Stimulated activated CD4-positive, alpha-beta T cell treated with anti-CD3 and anti-CD28 coated beads, Interleukin-1b, Interleukin-23, amount 100 ng/mL, for 48 hours (primary cell): ENCODE data around the gene RBFOX2.

Experiments used
- DNase-seq: peaks from one replicate; pipeline ENCODE4 v3.0.0-alpha.2; 2020

RBFOX2 gene

DNA sequence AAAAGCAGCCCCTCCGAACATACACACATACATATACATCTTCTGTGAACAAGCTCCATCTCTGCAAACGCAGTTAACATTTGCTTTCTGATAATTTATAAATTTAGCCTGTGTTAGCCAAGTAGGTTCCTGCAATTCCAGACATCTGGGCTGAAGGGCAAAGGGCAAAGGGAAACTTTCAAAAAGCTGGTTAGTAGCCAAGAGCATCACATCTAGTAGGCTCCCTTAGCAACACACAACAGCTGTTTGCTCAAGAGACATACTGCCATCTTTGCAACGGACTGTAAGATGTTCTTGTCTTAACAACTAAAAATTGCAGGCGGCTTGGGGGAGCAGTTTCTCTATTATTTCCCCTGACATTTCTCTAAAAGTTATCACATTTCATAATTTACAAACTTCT is 134.9 kb downstream of the RBFOX2 start:
- no peak for DNase-seq

DNA sequence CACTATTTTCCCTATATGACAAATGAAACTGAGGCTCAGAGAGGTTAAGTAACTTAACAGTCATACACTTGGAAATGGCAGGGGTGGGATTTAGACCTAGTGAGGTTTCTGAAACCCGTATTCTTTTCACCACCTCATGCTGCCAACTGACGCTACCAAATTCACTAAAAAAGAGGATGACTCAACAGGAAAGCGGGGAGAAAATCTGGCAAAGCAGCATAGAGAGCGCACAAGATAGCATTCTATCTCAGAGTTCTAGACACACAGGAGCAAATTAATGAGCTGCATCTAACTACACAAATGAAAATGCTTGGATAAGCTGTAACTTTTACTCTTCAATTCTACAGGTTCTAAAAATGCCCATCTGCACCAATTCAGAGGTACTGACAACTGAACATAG is 136.4 kb downstream of the RBFOX2 start:
- DNase-seq, result no peak

DNA sequence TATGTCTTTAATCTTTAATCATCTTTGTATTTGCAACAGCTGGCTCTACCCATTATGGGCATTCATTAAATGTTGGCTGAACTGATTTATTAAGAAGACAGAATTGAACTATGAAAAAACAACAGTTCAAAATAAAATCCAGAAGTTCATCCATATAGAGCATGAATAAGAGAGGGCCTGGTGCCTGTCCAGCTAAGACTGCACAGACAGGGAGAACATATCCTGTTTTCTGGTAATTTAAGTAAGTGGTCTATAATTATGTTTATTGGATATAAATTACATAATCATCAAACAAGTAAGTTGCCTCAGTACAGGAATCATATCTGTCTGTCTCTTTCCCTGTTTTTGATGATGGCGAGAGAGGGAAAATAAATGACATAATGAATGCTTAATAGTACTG is 137.2 kb downstream of the RBFOX2 start:
- DNase-seq, result no peak

DNA sequence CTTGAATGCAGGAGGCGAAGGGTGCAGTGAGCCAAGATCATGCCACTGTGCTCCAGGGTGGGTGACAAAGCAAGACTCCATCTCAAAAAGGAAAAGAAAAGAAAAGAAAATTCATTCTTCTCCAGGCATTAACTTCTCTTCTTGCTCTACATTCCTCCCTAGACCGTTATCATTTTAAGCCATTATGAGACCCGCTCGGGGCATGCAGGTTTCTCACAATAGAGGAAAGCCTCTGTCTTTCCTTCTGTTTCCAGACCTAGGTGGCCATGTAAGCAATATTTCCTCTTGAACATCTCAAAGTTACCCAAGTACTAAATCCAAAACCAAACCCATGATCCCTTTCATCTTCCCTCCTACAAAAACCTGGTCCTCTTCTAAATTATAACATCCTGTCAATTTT is 139.6 kb downstream of the RBFOX2 start:
- DNase-seq, result no peak

DNA sequence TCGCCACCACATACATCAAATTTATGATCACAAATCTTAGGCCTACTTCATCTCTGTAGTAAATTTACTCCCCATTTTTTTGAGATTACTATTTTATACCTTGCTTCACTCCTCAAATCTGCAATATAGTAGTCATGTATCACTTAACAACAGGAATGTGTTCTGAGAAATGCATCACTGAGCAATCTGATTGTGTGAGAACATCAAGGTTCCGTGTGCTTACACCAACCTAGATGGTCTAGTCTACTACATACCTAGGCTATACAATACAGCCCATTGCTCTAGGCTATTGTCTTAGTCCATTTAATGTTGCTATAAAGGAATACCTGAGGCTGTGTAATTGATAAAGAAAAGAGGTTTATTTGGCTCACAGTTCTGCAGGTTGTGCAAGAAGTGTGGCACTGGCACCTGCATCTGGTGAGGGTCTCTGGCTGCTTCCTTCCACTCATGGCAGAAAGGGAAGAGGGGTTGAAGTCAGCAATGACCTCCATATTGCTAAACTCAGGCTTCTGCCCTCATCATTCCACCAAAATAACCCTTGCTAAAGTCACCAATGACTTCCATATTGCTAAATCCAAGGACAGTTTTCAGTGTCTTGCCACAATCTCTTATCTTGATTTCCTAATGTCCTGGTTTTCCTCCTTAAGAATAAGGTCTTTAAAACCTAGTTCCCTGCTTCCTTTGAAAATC is 140.3 kb downstream of the RBFOX2 start:
- DNase-seq, result no peak

DNA sequence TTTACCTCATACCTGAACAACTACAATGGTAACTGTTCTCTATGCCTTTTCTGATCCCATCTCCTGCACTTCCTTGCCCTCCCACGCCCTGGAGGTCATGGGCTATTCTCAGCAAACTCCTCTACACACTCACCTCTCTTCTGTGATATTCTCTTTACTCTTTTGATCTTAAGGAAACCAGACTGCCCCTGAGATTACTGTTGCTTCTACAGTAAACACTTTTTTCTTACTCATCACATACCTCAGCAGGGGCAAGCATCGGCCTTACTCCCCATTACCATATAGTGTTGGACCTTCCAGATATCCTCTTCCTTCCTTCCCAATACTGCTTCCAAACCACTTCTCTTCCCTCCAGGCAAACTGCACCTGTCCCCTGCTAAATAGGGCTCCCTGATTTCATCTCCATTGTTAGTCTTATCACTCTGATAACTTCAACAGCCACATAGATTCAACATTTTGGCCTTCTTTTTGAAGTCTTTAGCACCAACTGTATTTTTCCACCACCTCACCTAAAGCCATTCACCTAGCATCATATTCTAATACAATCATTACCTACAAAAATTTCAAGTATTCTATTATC is 141.2 kb downstream of the RBFOX2 start:
- no peak for DNase-seq

DNA sequence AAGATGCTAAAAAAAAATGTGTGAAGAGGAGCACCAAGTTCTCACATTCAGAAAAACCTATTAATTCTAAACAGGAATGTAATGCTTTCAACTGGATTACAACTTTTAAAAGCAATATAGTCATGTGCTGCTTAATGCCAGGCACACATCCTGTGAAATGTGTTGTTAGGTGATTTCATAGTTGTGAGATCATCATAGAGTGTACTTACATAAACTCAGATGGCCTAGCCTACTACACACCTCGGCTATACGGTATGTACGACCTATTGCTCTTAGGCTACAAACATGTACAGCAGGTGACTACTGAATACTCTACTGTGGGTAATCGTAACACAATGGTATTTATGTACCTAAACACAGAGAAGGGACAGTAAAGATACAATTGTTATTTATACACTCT is 142.3 kb downstream of the RBFOX2 start:
- DNase-seq, result no peak

DNA sequence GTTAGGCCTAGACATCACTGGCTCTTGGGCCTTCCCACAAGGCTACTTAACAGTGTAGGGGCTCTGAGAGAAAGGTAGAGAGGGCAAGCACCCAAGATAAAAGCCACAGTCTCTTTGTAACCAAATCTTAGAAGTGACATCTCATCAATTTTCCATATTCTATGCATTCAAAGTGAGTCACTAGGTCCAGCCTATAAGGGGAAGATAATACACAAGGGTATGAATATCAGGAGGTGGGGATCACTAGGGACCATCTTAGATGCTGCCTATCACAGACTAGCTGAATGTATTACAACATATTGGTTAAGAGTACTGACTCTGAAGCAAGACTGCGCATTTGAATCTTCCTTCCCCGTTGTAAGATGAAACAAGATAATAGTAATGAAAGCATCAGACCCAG is 144.1 kb downstream of the RBFOX2 start:
- no peak for DNase-seq

DNA sequence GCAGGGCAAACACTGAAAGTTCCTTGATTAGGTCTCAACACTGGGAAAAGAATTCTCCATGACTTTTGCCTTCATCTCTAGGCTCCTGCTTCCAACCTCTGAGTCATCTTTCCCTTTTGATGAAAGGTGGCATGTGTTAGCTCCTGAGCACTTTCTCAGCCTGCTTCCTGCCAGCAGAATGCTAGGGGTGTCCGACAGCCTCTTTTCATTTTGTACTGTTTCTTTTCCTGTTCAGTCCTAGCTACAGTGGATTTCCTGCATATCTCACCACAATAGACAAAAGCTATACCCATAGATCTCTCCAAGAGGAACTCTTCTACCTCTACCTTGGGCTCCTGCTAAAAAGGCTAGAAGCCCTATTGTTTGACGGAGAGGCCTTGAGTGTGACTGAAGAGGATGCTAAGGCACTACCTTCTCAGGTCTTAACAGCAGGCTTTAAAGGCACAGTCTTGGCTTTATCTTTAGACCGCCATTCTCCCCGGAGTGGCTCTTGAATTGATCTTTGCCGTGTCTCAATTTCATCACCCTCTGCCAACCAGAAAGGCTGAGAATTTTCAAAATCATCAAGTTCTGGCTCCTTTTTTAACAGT is 145.5 kb downstream of the RBFOX2 start:
- no peak for DNase-seq

DNA sequence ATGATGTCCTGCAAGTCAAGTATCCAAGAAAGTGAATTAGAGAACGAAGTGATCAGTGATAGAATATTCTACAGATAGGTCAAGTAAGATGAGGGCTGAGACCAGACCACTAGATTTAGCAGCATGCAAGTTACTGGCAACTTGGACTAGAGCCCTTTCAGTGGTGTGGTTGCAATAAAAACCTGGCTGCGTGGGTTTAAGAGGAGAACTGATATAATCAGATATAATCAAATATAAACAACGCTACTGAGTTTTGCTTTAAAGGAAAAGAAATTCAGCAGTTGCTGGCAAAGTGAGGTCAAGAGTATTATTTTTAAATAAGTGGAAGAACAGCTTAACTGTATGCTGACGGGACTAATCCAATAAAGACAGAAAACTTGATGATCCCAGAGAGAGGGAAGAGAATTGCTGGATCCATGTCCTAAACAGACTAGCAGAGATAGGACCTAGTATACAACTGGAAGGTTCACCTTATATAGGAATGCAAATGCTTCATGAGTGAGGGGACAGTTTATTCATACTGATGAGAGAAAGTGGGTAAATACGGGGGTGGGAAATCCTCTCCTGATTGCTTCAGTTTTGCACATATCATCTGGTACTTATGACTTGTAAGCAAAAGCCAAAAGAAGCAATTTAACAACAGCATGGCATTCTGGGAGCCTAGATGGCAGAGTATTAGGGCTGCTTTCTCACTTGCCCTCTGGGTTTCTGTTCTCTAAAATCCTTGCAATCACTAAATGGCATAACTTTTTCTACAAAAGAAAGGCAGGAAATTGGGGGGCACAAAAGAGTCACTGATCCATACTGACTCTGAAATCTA is 146.2 kb downstream of the RBFOX2 start:
- DNase-seq, result no peak

DNA sequence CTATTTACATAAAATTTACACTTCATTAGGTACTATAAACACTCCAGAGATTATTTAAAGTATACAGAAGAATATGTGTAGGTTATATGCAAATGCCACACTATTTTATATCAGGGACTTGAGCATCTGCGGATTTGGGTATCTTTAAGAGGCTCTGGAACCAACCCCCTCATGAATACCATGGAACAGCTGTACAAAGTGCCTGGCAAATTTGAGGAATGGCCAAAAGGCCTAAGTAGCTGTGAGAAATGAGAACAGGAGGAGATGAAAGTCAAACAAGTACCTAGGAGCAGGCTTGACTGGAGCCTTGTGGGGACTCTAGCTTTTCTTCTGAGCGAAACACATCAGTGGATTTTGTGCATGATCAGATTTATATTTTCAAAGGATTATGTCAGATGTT is 149.3 kb downstream of the RBFOX2 start:
- DNase-seq, result no peak

DNA sequence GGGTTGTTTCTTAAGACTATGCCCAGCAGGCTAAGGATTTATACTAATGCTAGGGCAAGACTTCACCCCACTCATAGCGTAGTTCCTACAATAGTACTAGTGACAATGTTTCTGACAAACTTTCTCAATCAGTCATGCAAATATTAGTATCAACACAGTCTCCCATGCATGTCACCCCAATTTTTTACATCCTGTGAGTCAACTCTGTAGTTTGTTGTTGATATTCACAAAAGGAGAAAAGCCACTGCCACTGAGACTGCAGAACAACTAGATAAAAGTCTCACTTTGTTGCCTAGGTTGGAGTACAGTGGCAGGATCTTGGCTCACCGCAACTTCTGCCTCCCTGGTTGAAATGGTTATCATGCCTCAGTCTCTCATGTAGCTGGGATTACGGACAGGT is 155.2 kb downstream of the RBFOX2 start:
- no peak for DNase-seq

DNA sequence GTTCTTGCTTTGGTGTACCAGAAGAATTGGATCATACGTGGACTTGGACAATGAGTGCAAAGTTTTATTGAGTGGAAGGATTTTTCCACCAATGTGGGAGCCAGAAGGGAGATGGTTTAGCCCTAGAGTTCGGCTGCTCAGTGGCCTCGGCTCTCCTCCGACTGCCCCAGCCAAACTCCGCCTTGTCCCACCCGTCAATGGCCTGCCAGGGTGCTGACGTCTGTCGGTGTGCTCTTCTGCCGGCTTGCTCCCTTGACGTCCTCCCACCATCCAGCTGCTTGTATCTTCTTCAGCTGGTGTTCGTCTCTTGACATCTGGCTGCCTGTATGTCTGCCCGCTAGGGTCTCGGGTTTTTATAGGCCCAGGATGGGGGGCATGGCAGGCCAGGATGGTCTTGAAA is 156.2 kb downstream of the RBFOX2 start:
- no peak for DNase-seq

DNA sequence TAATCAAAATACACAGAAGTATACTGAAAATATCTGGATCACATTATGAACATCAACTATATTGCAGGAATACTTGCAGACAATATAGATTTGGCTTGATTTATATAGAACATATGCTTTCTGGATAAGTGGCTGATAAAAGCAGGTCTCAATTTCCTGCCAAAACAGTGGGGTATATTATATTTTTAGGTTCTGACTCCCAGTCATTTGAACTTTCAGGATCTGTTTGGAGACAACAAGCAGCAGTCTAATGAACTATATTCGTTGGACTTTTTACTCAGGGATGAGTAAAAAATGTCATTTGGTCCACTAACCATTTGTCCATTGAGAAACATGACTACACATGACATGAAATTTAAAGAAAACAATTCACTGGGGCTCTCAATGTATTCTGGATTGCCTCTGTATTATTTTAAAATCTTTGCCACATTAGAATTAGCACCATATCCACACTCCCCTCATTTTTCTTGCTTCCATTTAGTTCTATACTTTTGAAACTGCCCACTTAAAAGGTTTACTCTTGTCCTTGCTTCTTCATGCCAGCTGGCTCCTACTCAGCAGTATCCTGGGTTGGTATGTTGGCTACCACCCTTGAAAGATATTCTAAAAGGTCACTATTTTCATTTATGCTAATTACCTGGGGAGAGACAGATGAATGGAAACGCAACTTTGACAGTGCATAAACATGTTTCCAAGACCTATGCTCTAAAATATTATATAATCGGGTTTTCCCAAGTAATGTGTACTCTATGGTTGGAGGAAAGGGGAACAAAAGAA is 157.9 kb downstream of the RBFOX2 start:
- no peak for DNase-seq

DNA sequence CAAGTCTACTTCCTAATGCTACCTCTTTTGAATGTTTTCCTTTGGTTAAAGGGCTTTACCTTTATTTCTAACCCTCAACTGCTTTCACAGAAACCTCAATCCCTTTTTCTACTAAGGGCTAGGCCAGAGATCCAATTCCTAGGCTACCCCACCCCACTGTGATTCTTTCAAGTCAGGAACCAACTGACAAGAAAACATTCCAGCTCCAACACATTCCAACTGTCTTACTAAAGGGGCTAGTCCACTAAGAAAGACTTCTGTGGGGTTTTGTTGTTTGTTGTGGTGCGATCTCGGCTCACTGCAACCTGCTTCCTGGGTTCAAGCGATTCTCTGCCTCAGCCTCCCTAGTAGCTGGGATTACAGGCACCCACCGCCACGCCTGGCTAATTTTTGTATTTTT is 159.7 kb downstream of the RBFOX2 start:
- DNase-seq, result no peak

DNA sequence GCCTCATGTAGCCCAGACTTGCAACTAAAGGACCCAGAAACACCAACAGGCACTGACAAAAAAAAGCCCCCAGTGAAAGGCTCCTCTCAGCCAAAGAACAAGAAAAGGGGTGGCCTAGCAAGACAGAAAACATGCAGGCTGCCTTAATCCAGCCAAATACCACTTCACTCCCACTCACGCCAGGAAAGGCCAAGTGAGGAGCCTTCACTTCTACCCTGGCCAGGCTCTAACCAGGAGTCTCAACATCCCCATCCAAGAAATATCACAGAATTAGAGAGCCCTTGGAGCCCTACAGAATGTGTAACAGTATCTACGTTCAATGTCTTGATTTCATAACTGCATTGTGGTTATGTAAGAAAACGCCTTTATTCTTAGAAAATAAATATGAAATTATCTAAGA is 162.0 kb downstream of the RBFOX2 start:
- no peak for DNase-seq

DNA sequence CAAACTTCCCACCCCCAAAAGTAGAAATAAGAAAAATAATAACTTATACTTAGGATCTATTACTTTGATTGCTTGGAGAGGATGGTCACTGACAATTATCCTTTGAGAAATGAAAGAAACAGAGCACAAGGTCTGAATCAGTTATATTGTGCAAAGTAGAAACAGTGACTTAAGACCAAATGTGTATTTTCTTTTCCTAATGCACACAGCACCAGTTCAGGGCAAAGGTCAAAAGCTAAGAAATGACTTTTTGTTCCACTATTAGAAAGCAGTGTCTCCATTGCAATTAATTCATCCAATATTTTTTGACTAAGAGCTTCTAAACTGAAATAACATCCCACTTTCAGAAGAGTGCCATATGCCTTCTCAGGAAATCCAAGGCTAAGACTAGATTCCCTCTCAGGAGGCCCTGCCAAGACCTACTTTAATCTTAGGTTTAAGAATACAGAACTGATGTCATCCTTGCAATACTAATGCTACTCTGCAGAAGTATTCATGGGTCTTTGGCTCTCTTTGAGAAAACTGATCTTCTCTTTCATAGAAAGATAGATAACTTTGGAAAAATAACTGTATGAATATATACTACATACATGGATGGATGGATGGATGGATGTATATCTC is 164.0 kb downstream of the RBFOX2 start:
- DNase-seq, result no peak

DNA sequence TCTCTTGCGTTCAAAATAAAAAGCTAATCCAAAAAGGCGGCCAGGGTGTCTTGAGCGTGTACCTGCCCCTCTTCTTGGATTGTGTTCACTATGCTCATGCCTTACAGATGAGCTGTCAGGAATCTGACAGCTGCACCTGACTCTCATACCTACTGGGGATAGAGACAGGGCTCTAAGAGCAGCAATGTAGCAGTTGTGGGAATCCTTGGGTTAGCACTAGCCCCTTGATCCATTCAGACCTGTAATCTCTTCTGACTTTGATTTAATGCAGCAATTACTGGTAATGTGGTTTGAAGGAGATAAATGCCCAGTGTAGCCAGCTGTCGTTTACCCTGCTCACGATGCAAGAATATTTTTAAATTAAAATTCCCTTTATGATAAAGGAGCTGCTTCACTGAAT is 165.2 kb downstream of the RBFOX2 start:
- no peak for DNase-seq

DNA sequence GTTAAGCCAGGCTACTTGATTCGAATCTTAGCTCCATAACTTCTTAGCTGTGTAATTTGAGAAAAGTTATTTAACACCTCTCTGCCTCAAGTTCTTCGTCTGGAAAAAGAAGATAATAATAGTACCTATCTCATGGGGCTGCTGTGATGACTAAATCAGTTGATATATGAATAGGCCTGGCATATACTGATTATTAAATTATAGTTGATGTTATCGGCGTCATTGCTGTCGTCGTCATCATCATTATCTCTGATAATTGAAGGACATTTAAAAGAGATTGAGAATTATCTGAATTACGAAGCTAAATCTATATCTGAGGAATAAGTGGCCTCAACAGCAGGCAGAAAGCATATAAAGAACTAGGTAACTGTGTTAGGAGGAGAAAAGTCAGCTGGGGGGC is 165.9 kb downstream of the RBFOX2 start:
- DNase-seq, result no peak

DNA sequence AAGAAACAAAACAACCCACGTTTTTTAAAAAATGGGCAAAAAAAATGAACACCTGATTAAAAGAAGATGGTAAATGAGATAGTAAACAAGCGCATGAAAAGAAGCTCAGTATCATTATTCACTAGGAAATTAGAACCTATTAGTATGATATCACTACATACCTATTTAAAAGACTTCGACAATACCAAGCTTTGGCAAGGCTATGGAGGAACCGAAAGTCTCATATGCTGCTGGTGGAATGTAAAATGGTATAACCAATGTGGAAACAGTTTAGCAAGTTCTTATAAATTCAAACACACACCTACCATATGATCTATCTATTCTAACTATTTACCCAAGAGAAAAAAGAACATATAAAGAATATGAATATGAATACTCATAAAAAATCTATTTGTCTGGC is 167.2 kb downstream of the RBFOX2 start:
- no peak for DNase-seq

DNA sequence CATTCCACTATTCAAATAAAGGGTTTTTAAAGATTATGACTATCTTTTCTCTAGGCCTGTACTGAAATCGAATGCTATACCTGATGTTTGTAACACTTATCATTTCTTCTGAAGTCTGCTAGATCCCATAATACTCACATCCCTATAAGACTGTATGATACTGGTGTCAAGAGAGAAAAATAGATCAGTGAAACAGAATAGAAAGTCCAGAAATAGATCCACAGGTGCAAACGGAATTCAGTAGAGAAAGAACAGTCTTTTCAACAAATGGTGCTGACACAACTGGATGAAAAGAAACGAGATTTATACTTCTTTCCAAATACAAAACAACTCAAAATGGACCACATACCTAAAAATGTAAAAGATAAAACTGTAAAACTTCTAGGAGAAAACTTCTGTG is 167.8 kb downstream of the RBFOX2 start:
- DNase-seq, result no peak

DNA sequence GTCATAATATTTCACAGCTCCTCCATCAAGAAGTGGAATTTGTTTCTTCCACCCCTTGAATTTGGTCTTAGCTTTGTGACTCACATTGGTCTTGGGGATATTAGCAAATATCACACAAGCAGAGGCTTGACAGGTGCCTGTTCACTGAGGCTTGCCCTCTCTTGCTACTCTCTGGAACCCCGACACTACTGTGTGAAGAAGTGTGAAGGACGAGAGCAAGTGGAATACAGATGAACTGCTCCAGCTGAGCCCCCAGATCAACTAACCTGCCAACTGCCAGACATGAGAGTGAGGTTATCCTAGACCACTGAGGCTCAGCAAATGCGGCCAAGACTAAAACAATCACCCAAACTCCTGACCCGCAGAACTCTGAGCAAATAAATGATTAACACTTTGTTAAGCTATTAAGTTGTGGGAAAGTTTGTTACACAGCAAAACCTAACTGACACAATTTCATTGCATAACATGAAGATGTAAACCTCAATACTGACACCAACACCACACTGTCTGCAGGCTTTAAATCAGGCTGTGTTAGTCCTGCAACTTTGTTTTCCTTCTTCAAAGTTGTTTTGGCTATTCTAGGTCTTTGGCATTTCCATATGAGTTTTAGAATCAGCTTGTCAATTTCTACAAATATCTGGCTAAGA is 168.4 kb downstream of the RBFOX2 start:
- no peak for DNase-seq
